Measurements from ENCODE around the gene EPHB2. TPM values are rescaled to one million over a fixed set of nuclear protein-coding genes. Genes with fewer than 3 reads are reported as not detected.
"Not testable (repeated sequence)": the region's sequence is repeated elsewhere in the genome, so short reads cannot be mapped to it uniquely, and the experiment has no call there.

Gene EPHB2
- total RNA-seq, result 22.6 TPM

DNA sequence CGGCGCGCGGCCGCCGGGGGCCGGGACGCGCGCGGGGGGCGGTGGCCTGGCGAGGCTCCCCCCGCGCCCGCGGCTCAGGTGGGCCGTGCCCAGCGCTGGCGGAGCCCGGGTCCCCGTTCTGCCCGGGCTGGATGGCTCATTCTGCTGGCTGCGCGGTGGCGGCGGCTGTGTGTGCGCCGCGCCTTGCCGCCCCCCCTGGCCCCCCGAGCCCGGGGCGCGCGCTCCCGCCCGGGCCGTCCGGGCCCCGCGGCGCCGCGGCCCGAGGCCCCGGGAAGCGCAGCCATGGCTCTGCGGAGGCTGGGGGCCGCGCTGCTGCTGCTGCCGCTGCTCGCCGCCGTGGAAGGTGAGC lies at the start of gene EPHB2:
EPHB2 (plus strand) TSS at position 139 of the 349 bp plus-strand sequence; CDS start at position 283, 144 bp downstream.
- intact Hi-C loops (cut with DNase I), result no loop called here
- ATAC-seq, result peak; percentile 31
- no peak for DNase-seq (ENCODE audit: low spot score)

DNA sequence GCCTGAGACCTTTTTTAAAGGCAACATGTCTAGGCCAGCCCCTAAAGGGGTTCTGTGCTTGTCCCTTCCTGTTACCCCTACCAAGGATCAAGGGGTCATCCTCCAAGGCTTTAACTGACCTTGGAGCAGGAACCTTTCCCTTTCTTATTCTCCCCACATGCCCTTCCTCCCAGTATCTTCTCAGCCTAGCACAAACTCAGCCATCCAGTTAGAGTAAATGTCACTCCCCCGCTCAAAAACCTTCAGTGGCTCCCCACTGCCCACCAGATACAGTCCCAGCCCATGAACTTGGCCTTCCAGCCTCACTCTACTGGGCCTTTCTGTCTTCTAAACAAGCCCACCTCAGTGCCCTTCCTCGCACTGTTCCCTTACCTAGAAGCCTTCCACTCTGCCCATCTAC lies 48.8 kb upstream of the EPHB2 start:
- ATAC-seq (peak; percentile 11), DNase-seq (ENCODE audit: low spot score) (no peak)
- intact Hi-C loops (cut with DNase I), result no loop called here

DNA sequence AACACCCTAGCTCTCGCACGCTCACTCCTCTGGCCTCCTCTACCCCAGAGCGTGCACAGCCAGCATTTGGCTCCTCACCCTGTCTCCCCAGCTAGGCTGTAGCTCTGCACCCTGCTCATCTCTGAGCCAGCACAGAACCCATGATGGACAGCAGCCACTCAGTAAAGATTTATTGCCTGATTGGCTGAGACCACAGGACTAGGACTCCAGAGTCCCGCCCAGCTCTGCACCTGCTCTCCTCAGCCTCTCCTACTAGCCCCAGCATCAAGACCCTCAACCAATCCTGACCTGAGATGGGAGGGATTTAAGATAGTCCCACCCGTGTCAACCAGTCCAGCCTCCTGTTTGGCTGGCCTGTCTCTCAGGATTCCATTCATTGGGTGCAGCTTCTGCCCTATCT lies 48.3 kb upstream of the EPHB2 start:
- intact Hi-C loops (cut with DNase I), result no loop called here
- no peak for DNase-seq (ENCODE audit: low spot score)
- ATAC-seq, result peak; percentile 83

DNA sequence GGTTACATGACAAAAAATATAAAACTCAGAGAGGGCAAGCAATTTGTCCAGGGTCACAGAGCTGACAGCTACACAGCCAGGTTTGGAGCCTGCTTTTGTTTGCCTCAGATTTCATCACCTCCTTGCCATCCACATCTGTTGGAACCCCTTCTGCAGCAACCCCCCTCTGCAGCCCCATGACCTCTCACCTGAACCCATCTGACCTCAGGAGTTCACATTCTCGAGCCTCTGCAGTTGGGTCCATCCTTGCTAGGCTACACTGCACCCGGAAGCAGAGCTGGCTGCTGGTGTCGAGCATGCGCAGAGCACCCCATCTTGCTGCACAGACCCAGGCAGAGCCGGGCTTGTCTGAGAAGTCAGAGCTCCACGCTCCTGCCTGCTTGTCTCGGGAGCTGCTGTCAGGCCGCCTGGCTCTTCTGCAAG lies 47.6 kb upstream of the EPHB2 start:
- intact Hi-C loops (cut with DNase I), result no loop called here
- ATAC-seq (no peak), DNase-seq (ENCODE audit: low spot score) (no peak)

DNA sequence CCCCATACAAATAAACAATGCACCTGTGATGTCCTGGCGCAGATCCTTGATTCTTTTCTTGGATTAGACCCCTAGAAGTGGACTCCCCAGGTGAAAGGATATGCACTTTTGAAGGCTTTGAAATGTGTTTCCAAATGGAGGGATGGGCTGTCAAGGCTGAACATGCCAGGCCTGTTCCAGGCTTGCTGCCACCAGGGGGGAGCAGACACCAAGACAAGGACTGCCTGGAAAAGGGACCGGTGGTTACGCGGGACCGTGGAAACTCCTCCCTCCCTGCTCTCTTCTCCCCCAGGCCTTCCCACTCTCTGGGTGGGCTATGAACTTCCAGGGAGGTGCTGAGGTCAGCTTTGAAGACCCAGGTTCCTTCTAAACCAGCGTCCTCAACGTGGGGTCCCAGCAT lies 44.9 kb upstream of the EPHB2 start:
- intact Hi-C loops (cut with DNase I), result no loop called here
- no peak for ATAC-seq

DNA sequence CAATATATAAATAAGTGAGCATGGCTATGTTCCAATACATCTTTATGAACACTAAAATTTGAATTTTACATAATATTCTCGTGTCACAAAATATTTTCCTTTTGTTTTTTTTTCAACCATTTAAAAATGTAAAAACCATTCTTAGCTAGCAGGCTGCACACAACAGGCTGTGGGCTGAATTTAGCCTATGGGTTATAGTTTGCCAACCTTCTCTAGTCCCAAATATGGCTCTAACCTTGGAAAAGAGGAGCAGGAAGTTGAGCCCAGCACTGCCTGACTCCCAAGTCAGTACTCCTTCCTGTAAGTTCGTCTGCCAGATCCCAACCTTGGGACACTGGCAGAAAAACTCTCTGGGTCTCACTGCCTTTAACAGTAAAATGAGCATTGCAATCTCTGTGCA lies 44.2 kb upstream of the EPHB2 start:
- DNase-seq (ENCODE audit: low spot score) (no peak), ATAC-seq (no peak)
- intact Hi-C loops (cut with DNase I), result no loop called here

More for the DNA sequence above, 44.9 kb upstream of the EPHB2 start:
- no peak for DNase-seq (ENCODE audit: low spot score)

DNA sequence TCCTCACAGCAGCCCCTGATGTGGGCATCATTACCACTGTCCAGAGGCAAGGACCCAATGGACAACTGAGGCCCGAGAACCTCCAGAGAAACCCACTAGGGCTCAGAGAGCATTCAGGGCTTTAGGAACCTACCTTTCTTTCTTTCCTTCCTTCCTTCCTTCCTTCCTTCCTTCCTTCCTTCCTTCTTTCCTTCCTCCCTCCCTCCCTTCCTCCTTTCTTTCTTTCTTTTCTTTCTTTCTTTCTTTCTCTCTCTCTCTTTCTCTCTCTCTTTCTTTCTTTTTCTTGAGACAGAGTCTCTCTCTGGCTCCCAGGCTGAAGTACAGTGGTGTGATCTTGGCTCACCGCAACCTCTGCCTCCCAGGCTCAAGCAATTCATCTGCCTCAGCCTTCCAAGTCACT lies 41.8 kb upstream of the EPHB2 start:
- DNase-seq (ENCODE audit: low spot score); intact Hi-C loops (cut with DNase I); ATAC-seq: not testable (repeated sequence)

DNA sequence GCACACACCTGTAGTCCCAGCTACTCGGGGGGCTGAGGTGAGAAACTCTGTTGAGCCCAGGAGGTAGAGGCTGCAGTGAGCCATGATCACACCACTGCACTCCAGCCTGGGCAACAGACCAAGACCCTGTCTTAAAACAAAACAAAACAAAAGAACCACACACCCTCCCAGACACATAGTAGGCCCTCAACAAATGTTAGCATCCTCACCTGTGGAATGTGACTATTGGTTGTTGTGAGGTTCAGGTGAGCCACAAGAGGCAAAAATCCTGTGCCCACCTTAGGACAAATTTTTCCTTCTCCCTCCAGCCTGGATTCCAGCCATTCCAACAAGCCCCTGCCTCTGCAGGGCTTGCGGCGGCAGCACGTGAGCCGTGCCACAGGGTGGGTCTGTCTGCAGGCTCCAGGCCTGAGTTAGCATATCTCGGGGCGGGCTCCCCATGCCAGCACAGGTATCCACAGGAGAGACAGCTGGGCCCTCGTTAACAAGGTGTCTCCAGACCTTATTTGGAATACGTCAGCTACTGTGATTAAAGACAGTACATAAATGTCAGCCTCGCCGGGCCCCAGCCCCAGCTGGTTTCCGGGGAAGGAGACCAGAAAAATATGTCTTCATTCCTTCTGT lies 40.2 kb upstream of the EPHB2 start:
- ATAC-seq (no peak), DNase-seq (ENCODE audit: low spot score) (no peak)
- intact Hi-C loops (cut with DNase I), result no loop called here

DNA sequence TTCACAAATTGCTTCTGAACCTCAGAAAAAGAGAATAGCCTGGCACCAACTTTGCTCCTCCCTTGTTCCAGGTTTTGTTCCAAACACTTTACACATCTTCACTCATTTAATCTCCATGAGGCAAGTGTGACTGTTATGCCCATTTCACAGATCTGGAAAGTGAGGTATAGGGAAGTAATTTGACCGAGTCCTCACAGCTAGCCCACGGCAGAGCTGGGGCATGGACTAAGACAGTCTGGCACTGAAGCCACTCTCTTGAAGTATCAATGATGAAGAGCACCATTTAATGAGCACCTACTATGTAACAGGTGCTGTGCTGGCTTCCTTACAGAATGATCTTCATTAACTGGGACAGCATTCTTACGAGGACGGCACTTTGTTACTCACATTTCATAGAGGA lies 38.6 kb upstream of the EPHB2 start:
- no peak for DNase-seq (ENCODE audit: low spot score)
- intact Hi-C loops (cut with DNase I), result no loop called here
- no peak for ATAC-seq

DNA sequence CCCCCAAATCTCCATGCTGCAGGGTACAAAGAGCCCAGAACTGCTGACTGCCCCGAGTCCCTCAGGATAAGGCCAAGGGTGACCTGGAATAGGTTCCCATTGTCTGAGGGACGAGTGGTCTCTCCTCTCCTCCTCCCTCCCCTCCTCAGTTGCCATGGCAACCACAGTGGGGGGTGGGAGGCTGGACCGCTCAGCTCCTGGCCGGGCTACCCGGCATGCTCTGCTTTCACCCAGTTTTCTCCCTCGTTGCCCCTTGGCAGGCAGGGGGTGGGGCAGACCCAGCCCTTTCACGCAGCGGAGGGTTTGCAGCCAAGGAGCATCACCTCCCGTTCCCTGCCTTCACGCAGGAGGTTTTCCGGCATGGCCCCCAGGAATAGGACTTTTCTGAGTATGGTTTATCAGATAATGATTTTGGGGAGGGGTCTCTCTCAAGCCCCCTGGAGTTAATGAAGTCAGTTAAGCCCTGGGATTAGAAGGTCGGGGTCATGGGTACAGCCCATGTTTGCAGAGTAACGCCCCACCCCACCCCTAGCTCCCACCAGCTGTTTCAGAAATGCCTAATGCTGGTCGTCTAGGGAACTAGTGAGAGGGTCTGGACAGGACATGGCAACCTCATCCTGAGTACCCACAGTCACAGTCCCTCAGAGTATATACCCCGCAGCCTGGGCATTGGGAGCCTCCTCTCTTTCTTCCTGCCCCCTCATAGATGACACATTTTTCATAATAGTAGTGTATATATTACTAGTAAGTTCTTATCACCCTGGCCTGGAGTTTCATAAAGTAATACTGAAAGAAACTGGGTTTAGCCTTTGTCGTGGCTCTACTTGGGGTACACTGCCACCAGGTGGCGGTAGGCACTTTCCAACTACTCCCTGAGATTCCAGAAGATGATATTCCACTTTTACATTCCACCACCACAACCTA lies 36.9 kb upstream of the EPHB2 start:
- no peak for ATAC-seq
- intact Hi-C loops (cut with DNase I), result no loop called here

DNA sequence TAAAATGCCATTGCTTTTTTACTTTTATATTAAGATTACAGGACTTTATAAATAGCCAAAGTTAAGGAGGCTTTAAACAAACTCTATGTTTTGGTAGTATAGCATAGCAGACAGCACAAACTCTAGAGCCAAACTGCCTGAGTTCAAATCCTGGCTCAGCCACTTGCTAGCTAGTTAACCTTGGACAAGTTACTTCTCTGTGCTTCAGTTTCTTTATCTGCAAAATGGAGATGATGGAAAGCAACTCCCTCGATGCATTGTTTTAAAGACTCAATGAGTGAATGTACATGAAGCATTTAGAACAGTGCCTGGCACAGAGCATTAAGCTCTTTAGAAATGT lies 36.3 kb upstream of the EPHB2 start:
- no peak for ATAC-seq
- no peak for DNase-seq (ENCODE audit: low spot score)
- intact Hi-C loops (cut with DNase I), result no loop called here

More for the DNA sequence above, 36.9 kb upstream of the EPHB2 start:
- peak; percentile 73 for DNase-seq (ENCODE audit: low spot score)

DNA sequence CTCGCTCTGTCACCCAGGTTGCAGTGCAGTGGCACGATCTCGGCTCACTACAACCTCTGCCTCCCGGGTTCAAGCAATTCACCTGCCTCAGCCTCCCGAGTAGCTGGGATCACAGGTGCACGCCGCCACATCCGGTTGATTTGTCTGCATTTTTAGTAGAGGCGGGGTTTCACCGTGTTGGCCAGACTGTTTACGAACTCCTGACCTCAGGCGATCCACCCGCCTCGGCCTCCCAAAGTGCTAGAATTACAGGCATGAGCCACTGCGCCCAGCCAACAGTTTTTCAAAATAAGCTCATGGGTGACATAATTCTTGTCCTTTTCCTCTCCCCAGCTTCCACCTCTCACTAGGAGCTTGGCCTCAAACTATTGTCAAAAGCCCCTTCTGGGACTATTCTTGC lies 34.5 kb upstream of the EPHB2 start:
- intact Hi-C loops (cut with DNase I); ATAC-seq; DNase-seq (ENCODE audit: low spot score): not testable (repeated sequence)

DNA sequence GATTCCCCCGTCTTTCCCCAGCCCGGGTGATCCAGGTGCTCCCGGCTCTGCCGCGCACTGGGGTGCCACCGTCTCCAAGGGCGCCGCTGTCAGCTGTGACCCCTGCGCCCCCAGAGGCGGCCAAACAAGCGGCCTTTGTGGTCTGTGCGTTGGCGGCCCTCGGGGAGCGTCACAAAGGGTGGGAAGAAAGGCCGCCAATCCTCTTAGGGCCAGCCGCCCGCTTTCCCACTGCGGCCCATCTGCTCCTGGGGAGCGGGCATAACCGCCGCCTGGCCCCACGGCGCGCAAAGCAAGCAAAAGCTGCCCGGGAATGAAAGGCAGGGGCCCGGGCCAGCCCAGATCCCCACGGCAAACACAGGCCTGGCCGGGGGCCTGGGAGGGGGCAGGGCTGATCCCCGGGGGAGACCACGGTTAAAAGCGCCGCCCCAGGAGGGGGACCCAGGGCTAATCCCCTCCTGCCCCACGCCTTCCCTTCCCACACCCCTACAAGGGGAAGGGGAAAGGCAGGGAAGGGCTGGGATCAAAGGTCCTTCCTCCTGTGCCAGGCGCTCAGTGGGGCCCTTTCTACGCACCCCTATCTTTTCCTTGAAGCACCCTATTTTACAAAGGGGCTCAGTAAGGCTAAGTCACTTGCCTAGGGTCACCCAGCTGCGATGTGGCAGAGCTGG lies 33.6 kb upstream of the EPHB2 start:
- intact Hi-C loops (cut with DNase I), result no loop called here
- DNase-seq (ENCODE audit: low spot score) (peak; percentile 72), ATAC-seq (peak; percentile 74)

DNA sequence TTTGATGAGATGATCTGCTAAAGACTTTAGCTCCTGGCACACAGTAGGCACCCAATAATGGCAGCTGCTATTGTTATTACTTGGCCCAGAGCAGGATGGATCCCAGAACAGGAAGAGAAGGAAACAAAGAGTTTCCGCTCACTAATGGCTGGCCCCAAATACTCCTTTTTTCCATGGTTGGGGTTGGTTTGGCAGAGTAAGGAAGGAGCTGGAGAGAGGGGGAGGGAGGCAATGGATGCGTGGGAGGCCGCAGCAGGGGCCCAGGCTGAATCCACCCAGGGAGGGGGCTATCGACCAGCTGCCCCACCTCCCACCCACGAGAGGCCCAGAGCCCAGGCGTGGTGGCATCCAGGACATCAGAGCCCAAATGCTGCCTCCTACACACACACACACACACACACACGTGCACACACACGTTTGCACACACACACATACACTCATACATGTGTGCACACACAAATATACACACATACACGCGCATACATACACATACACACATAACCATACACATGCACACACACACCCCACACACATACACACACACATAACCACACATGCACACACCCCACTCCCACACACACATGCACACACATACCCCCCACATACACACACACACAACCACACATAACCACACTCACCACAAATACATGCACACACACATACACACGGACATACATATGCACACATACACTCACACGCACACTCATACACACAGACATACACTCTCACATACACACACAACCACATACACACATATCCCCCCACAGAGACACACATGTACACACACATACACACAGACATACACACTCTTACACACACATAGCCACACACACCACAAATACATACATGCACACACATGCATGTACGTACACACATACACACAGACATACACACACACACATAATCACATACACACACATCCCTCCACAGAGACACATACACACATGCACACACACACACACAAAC lies 32.4 kb upstream of the EPHB2 start:
- intact Hi-C loops (cut with DNase I), result no loop called here
- DNase-seq (ENCODE audit: low spot score) (no peak), ATAC-seq (no peak)

DNA sequence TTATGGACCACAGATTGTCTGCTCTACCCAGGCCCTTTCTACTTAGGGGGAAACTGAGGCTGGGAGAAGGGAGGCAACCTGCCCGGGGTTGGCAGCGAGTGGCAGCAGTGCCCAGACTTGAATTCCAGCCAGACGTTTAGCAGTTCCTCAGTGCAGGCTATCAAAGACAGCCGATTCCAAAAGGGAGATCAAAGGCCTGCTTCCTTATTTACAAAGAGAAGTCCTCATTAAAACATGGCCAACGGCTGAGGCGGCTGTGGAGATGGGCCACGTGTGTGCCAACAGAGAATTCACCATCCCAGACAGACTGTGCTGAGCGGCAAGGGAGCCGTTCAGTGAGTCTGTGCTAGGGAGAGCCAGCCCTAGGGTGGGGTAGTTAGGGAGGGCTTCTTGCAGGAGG lies 29.9 kb upstream of the EPHB2 start:
- DNase-seq (ENCODE audit: low spot score), result no peak
- intact Hi-C loops (cut with DNase I), result no loop called here
- ATAC-seq, result no peak

DNA sequence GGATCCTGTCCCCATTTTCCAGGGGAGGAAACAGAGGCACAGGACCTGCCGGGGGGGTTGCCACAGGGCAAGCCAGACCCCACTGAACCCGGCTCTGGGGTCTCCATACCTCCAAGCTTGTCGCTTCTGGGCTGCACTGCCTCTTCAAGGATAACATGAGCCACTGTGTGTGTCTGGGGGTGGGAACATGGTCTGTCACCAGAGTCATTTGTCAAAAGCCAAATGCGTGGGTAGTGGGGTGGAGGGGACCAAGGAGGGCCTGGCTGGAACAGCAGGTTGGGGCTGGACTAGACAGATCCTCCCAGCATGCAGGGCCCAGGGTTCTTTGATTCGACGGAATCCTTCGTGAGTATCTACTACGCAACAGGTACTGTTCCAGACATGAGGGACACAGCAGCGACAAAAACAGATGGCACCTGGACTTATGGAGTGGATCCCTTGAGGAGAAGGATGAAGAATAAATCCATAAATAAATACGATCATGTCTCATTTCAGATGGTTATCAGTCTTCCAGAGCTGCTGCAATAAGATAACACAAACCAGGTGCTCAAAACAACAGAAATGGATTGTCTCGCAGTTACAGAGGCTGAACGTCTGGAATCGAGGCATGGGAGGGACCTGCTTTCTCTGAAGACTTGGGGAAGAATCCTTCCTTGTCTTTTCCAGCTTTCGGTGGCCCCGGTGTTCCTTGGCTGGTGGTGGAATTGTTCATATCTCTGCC lies 28.9 kb upstream of the EPHB2 start:
- no peak for ATAC-seq

DNA sequence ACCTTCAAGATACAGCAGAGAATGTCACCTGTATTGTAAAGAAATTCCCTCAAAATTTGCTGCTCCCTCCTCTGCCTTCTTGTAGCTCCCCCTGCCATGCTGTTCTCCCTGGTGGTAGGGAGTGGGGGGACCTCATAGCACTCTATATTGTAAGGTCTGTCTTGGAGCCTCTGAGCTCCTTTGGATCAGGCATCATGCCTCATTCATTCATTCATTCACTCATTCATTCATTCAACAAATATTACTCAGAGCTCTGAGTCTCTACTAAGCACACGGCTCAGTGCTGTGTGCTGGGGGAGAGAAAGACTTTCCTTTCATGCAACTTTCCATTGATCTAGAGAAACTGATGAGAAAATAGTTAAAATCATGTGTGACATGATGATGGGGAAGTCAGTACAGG lies 27.1 kb upstream of the EPHB2 start:
- DNase-seq (ENCODE audit: low spot score) (no peak), ATAC-seq (no peak)
- intact Hi-C loops (cut with DNase I), result no loop called here

More for the DNA sequence above, 28.9 kb upstream of the EPHB2 start:
- intact Hi-C loops (cut with DNase I), result no loop called here
- DNase-seq (ENCODE audit: low spot score), result no peak

DNA sequence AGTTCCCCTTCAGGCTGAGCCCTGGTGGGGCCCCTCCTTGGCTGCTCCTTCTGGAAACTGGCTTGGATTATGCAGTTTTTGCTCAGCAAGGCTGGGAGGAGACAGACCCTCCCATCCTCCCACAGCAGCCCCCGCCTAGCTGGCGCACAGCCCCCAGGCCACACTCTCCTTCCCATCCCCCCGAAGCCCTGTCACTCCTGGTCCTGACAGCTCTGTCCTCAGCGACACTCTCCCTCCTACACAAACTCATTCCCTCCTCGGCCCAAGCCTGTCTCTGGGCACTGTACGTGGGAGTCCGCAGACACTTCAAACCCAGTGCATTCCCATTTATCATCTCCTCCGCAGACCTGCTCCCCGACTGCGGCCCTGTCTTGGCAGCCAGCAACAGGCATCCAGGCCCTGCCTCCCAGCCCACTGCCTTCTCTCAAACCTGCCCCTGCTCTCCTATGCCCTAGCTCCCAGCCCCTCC lies 25.0 kb upstream of the EPHB2 start:
- DNase-seq (ENCODE audit: low spot score) (no peak), ATAC-seq (no peak)
- intact Hi-C loops (cut with DNase I), result no loop called here

Measured in sciatic nerve (tissue), 2 donors.